ENCODE data around the gene FLT1.

FLT1 gene

DNA sequence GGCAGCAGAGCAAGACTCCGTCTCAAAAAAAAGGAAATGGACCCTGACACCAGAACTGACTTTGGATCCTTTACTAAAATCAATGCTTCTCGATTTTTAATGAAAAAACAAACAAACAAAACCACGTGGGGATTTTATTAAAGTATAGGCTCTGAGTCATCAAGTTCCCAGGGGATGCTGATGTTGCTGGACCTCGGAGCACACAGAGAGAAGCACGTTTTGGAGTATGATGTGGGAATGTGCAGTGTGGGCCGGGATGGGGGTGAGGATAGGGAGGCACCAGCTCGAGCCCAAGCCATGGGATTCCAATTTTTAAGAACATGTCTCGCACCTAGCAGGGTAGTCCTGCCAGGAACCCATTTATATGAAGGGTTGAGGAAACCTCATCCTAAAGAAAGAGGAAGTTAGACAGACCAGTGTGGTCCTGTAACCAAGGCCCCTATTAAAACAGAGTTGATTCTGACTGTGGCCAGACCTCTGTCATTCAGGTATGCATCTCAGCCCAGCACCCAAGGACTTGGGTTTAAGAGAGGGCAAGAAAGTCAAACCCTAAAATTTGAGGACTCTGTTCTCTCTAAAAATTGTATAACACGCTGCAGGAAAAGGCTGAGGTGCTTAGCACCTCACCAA lies 6.4 kb downstream of the FLT1 start:
- DNase-seq (ENCODE audit: low read depth) = no peak

DNA sequence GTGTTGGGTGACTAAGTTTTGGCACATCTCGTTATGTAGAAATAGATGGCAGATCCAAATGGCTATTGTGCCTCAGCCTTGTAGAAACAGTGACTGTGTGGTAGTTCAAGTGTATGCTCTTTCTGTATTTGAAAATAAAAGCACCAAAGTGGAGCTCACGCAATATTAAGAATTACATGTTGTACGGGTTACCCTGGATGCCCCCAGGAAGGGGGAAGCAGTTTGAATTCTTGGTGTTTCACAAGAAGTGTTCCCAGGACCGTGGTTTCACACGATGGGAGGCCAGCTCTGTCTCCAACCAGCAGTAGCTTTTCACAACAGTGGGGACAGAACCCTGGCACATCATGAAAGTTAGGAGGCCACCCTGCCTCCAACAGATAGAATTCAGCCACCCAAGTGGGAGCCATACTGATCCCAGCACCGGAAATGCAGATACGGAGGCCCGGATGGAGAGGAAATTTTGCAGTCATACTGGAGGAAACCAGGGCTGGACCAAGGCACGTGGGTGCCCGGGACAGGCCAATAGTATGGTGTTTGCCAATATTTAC lies 8.9 kb downstream of the FLT1 start:
- DNase-seq (ENCODE audit: low read depth) = no peak

DNA sequence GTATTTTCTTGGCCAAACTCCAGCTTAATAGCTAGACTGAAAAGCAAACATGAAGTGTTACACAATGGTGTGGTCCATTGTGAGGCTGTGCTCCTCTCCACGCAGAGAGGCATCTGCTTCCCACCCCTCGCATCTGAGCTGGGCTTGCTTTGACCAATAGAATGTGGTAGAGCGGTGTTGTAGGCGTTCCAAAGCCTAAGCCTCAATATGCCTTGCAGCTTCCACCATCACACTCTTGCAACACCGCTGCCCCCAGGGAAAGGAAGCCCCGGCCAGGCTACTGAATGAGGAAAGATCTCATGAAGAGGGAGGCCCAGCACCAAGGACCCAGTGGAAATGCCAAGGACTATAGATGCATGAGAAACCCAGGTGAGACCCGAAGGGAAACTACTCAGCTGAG lies 9.4 kb downstream of the FLT1 start:
- no peak for DNase-seq (ENCODE audit: low read depth)

DNA sequence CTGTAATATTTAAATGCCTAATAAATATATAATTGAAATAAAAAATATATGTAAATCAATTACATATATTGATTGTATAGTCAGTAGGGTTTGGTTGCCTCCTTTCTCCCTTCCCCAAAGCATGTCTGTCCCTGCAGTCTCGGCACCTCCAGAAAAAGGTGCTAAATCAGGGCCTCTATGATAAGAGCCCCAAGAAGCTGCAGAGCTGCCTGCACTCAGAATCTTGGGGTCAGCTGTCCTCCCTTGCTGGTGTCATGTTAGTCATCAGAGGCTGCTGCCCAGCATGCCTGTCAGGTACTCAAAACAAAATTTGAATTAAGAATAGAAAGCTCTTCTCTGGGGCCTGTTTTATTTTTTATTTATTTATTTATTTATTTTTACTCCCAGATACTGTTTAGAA lies 9.8 kb downstream of the FLT1 start:
- no peak for DNase-seq (ENCODE audit: low read depth)

DNA sequence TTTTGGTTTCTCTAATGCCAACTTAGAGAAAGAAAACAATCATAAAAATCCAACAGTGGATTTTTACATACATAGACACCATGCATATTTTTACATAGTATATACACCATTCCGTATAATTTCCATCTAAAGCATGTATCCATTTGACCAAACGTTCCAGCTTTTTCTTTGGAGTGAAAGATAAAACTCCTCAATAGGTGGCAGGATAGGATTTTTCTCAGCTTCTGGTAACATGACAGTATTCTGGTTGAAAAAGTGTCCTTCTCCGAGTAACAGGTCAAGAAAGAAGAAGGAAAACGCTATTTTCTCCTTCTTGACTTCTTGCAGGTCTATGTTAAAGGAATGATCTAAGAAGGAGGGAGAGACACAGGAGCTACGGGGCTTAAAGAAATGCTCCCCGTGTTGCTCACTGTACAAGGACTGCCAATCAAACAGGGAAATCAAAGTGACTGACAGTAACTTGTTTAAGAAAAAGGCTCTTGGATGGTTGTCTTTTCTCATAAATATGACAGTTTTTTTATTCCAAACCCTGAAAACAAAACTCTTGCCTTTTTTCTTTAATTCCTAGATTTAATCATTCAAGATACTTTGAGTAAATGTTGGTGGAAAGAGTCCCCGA lies 11.5 kb downstream of the FLT1 start:
- DNase-seq (ENCODE audit: low read depth) = no peak

DNA sequence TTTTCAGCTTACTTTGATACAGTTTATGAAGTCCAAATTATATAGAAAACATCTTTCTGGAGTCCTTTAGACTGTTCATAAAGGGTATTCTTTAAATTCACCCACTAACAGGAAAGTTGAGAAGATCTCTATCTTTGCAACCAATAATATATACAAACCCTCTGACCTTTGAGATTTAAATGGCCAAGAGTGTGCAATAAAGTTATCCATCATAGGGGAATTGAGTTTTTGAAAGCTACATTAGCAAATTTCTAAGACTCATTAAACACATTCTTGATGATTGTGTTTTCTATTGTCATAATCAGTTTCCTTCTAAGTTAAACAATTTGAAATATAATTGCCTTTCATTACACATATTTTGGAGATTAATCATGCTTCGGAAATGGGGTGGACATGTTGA lies 15.9 kb downstream of the FLT1 start:
- no peak for DNase-seq (ENCODE audit: low read depth)

DNA sequence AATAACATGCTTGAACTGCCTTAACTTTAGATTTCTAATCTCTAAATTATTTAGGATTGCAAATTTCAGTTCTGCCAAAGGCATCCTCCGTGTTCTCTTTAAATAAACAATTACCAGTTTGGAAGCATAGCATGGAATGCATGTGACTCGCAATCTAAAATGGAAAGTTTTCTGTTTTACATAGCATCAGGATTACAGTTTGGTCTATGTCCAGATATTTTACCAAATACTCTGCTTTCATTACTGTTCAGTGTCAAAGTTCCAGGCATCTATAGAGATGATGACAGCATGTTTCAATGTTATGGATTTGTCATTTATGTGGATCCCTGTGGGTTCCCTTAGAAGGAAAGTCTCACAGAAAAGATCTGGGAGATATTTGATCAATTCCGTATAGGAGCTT lies 16.8 kb downstream of the FLT1 start:
- no peak for DNase-seq (ENCODE audit: low read depth)

DNA sequence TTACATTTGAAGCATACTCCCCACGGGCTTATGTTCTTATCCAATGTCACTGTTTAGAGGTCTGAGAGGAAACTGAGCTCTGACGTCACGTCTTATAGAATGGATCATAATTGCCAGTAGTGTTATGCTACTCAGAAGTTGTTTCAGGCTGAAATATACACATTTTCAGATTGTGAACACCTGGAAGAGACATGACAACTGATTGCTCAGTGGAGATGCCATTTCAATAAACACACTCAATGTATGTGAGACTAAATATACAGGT lies 17.3 kb downstream of the FLT1 start:
- no peak for DNase-seq (ENCODE audit: low read depth)

DNA sequence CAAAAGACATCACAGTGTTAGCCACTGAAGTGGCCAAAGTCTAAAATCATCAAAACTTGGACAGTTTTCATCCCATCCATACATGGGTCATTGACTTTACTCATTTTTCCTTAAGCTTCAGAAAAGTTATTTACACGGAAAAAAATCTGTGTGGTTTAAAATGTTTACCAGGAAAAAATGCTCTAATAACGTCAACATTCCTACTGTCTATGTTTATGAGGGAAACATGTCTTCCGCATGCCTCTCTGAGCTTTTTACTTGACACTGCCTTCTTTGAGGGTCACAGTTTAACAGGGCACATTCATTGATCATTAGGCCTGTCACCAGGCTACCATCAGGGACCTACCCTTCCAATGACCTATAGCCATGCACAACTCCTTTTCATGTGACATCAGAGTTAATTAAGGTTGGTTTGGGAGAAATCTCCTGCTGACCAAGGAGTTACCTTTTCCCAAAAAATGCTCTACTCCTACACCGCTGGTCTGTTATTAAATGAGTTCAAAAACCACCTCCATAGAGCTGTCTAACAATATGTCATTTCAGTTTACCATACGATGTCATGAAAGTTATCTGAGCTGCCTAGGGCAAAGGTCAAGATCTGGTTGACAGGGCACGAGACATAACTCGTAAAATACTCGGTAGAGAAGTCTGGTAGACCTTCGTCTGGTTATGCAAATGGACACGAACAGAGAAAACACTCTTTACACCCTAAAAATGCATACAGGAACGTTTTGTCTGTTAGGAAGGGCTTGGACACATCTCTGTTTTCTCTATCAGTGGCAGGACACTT lies 17.8 kb downstream of the FLT1 start:
- DNase-seq (ENCODE audit: low read depth) = no peak

DNA sequence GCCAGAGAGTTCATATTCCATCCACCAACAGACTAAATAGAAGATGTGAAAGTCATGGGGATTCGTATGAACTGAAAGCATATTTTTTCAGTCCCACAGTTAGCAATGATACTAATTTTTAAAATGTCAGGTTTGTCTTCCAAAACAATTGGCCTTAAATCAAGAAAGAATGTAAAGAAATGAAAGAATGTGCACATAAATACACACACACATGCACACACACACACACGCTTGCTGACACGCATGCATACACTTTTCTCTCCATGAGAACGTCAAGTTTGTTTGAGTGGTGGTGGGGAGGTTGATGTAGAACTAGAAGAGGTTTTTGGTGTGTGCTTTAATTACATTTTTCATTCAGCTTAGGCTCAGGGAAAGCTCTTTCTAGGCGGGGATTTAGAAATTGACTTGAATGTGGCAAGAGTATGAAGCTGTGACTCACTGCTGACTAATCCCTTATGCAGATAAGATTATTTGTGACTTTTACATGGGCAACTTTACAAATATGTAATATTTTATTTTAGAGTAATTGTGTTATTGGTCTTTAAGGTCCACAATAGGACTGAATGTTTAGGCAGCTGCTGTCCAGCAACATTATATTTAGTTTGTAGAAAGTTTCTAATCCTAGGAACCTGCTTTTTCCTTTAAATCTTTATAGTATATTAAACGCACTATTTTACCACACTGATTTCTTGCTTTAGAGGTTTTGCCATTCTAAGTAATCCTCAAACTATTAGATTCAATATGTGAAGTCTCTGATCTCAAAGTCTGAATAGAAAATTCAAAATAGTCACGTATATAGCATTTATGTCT lies 18.8 kb downstream of the FLT1 start:
- DNase-seq (ENCODE audit: low read depth) = no peak

DNA sequence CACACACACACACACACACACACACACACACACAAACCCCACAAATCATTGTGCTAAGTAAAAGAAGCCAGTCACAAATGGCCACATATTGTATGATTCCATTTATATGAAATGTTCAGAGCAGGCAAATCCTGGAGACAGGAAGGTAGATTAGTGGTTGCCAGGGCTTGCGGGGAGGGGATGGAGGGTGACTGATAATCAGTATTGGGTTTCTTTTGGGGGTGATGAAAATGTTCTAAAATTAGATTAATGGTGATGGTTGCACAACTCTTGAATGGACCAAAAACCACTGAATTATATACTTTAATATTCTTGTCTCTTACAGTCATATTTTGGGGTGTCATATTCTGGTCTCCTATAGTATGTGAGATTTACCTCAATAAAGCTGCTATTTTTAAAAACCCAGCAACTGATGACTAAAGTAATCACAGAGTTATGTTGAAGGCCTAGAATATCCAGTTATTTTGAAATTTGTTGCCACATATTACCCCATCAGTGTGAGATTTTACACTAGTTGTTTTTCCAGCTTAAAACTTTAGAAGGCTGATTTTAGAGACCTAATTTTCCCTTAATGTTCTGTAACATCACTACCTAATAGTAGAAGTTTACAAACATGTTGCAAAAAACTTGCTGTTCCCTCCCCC lies 20.3 kb downstream of the FLT1 start:
- DNase-seq (ENCODE audit: low read depth) = no peak

DNA sequence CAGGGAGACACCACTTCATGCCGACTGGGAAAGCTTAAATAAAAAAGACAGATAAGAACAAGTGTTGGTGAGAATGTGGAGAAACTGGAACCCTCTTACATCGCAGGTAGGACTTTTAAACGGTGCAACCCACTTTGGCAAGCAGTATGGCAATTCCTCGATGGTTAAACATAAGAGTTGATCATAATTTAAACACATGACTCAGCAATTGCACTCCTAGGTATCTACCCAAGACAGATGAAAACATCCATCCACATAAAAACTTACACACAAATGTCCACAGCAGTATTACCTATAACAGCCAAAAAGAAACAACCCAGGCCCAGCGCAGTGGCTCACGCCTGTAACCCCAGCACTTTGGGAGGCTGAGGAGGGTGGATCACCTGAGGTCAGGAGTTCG lies 21.9 kb downstream of the FLT1 start:
- DNase-seq (ENCODE audit: low read depth) = no peak

DNA sequence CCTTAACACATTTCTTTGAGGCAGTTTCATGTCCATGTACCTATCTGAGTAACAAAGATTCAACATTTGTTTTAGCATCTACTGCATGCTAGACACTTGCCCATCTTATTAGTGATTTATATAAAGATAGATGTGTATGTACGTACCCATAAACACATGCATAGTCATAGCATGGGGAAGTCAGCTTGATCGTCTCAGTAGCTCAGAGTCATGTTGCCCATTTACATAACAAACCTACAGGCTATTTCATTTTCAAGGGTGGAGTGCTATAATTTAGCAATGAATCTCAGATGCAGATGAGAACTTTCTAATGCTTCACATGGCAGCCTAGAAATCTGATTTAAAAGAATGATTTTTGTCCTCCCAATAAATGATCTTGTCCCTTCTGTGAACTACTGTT lies 23.5 kb downstream of the FLT1 start:
- DNase-seq (ENCODE audit: low read depth) = no peak

DNA sequence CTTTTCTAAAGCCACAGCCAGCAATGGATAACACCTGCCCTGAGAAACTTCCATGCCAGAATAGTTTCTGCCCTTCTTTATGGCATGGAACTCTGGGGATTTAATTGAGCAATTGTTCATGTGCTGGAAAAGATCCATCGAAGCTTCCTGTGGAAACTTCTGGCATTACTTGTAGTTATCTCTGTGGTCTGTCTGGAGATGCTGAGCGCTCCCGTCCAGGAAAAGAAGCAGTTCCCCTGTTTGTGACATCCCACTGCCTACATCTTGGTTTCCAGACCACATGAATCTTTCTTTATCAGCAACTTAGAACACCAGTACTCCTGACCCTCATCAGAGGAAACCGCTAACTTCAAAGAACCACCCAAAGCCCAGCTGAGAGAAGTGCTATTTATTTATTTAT lies 24.6 kb downstream of the FLT1 start:
- peak; percentile 49 for DNase-seq (ENCODE audit: low read depth)

DNA sequence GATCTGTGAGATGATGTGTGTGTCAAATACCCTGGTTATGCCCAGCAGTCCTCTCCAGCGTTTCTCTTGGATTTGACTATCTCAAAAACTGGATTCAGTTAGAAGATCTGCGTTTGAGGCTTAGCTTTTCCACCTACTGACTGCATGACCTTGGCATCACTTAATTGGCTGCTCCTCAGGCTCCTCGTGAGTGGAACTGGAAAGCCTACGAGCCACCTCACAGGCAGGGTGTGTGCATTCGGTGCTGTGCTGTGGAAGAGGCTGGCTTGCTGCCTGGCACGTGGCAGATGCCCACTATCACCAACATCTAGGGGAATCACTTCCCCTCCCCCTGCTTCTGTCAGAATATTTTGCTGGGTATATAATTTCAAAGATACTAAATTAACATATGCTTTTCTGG lies 25.6 kb downstream of the FLT1 start:
- no peak for DNase-seq (ENCODE audit: low read depth)

DNA sequence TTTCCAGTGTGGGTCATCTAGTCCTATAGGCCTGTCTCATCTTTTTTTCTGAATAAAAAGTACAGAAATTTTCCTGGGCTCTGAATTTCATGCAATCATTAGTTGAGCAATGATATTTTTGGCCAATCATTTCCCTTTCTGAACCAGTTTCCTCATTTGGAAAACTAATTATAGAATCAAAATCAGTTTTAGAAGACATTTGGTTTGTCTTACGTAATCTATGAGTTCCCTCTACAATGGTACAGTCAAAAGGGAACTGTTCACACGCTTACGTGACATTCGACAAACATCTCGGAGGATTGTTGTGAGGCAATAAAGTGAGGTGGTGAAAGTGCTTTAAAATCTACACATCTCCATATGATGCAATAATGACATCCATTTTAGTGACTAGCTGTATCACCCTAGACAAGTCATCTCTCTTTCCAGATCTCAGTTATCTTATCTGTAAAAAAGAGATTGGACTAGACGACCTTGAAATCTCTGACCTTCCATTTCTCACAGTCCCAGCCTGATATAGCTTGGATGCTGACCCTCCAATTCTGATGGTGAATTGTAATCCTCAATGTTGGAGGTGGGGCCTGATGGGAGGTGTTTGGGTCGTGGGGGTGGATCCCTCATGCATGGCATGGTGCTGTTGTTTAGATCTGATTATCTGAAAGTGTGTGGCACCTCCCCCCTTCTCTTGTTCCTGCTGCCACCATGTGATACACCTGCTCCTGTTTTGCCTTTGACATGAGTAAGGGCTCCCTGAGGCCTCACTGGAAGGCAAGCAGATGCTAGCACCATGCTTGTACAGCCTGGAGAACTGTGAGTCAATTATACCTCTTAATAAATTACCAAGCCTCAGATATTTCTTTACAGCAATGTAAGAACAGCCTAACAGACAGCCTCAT lies 26.7 kb downstream of the FLT1 start:
- DNase-seq (ENCODE audit: low read depth) = no peak

DNA sequence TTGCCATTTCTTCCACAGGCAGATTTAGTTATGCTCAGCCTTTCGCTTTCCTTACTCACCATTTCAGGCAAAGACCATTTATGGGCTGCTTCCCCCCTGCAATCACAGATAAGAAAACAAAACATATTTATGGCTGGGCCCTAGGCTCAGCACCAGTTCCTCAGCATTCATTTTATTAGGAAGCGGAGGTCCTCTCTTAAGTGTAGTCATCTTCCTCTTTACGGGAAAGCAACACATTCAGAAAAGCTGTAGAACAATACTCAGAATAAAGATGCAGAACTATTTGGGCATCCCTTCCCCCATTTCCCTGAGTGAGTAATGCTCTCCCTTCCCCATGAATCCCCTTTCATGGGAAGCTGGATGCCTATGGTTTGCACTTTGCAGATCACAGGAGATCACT lies 27.9 kb downstream of the FLT1 start:
- DNase-seq (ENCODE audit: low read depth) = no peak

DNA sequence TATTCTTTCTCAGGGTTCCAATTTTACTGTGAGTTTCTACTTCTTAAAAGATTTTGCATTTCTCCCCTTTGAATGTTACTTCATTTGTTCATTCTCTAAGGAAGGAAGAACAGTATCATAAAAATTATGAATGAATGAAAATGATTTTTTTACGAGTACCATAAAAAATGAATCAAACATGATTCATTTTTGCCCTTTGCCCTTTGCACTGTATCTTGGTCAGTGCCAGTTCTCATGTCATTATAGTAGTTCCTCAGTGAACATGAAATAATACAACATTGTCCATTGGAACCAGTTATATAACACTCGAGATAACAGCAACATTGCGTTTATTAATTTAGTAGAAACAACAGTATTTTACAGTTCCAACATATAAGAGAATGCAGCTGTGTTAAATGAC lies 28.8 kb downstream of the FLT1 start:
- no peak for DNase-seq (ENCODE audit: low read depth)

DNA sequence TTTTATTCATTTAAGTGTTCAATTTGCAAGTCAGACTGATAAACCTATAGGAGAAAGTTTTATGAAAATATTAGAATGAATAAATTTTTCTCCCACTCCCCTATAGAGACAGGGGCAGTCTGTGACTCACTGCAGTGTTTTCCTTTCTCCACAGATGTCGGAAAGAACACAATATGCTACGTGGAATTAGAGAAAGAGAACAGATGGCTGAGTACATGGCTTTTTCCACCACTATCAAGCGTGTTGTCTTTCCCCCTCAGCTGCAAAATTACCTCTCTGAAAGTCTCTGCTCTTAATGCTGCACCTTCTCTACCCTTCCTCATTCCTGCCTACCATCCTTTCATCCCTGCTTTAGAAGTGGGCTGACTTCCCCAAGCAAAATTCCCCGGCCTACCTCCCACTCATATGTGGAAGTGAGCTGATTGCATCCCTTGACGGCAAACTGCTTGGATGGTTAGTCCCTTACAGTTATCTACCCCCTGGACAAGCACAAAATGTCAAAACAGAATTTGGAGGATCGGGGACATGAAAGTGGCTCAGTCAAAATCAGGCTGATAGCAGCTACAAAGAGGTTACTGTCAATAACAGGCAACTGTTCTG lies 30.0 kb downstream of the FLT1 start:
- DNase-seq (ENCODE audit: low read depth) = no peak

DNA sequence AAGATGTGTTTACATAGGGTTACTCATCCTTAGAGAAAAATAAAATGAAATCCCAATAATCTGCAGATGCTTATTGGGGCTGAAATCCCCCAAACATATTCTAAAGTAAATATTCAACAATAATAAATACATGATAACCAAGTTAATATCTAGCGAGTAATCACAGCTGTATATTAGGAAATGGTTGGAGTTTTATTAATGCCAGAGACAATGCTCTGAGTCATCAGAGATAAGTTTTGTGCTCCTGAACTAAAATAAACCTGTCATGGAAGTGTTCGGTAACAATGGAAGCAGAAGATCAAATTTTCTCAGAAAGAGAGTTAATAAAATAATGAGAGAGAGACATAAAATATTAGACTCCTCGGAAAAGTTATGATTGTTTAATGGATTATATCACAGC lies 31.4 kb downstream of the FLT1 start:
- DNase-seq (ENCODE audit: low read depth) = no peak

DNA sequence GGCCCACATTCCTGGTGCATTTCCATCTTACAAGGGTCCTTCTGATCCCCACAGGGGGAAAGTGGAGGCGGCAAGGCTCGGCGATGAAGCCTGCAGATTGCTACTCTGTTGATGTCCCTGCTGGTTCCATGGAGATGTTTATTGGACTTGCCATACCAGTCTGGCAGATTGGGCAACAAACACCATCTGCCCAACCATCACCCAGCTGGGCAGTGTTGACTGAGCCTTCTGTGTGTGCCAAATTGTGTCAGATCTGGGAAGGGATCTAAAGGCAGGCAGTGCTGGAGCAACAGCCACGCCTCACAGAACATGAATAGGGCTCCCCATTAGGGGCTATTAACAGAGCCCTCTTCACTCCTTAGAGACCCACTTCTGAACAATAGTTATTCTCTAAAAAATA lies 35.0 kb downstream of the FLT1 start:
- no peak for DNase-seq (ENCODE audit: low read depth)

Data from CMK (cell line).